Suprapubic skin (tissue), 4 donors: ENCODE results near the gene ADCY4. TPM values are rescaled to one million over a fixed set of nuclear protein-coding genes. Genes with fewer than 3 reads are reported as not detected.
A peak's percentile ranks its signal among the peaks of the same experiment; 100 is the strongest.

Source experiments
- DNase-seq, 2 donors: peaks; one replicate each; pipeline ENCODE4 v3.0.0-alpha.2; 2019; ENCODE audit warnings: low spot score in 2 of 2
- H3K27ac ChIP-seq: fragments of 200-600 bp; sonication (generic); one replicate; pipeline ENCODE4 v1.5.1; 2019
- H3K27me3 ChIP-seq: fragments of 200-600 bp; sonication (generic); one replicate; pipeline ENCODE4 v1.5.1; 2019
- H3K36me3 ChIP-seq: fragments of 200-600 bp; sonication (generic); one replicate; pipeline ENCODE4 v1.5.1; 2019
- H3K4me1 ChIP-seq: fragments of 200-600 bp; sonication (generic); one replicate; pipeline ENCODE4 v1.5.1; 2019
- H3K4me3 ChIP-seq: fragments of 200-600 bp; sonication (generic); one replicate; pipeline ENCODE4 v1.5.1; 2019; ENCODE audit warnings: mild to moderate bottlenecking
- H3K9me3 ChIP-seq: fragments of 200-600 bp; sonication (generic); one replicate; pipeline ENCODE4 v1.5.1; 2019
- EP300 ChIP-seq: sonication (generic); formaldehyde crosslinking; IDR thresholded peaks from one replicate; pipeline ENCODE4 v1.6.1; 2017; ENCODE audit warnings: antibody characterized with exemption
- POLR2A ChIP-seq, 2 donors: fragments of 450-650 bp; IDR thresholded peaks; one replicate each; pipeline ENCODE4 v1.6.1; 2017; ENCODE audit warnings: antibody characterized with exemption in 2 of 2, mild to moderate bottlenecking in 2 of 2, moderate library complexity in 2 of 2
- POLR2AphosphoS5 ChIP-seq, 3 donors: sonication (generic); formaldehyde crosslinking; IDR thresholded peaks; one replicate each; pipeline ENCODE4 v1.6.1; 2017; ENCODE audit warnings: antibody characterized with exemption in 3 of 3
- WGBS: methylation state at CpG from one replicate; pipeline ENCODE4 v1.1.5; 2018; 5-methylcytosine and 5-hydroxymethylcytosine counted together
- total RNA-seq, 4 donors: library from RNA; depleted of rRNA; stranded (reverse); fragments of >200 nt; gene quantifications; one replicate each; pipeline ENCODE4 v1.1.0, GENCODE V29; 2016
- TF ChIP-seq, protein P1 (sequence below), 2 donors: fragments of 200-600 bp in 1 of 2; fragments of 450-650 bp in 1 of 2; sonication (generic) in 1 of 2; IDR thresholded peaks; one replicate each; pipeline ENCODE4 v1.5.1; 2016 to 2019; ENCODE audit warnings: antibody characterized with exemption in 2 of 2, mild to moderate bottlenecking in 1 of 2, moderate library complexity in 1 of 2

The ADCY4 gene
- total RNA-seq, 4 donors from 2014 or later, result 3.9 to 33.2 (median 13.9) TPM

GRCh38 chr14:24279301-24280186 is 55.3 kb downstream of the ADCY4 start:
- Histone ChIP-seq H3K4me1 (peaks cover 51% of the 10 kb centered on the region), H3K27ac (no peak overlapping the region), H3K36me3 (no peaks in the 10 kb centered on the region), H3K27me3 (no peaks in the 10 kb centered on the region), H3K9me3 (no peaks in the 10 kb centered on the region), H3K4me3 (no peak overlapping the region)
- WGBS, result 64% methylated on average over 11 of the region's 11 CpGs
- TF ChIP-seq EP300, result no peak
- TF ChIP-seq, protein P1, sequence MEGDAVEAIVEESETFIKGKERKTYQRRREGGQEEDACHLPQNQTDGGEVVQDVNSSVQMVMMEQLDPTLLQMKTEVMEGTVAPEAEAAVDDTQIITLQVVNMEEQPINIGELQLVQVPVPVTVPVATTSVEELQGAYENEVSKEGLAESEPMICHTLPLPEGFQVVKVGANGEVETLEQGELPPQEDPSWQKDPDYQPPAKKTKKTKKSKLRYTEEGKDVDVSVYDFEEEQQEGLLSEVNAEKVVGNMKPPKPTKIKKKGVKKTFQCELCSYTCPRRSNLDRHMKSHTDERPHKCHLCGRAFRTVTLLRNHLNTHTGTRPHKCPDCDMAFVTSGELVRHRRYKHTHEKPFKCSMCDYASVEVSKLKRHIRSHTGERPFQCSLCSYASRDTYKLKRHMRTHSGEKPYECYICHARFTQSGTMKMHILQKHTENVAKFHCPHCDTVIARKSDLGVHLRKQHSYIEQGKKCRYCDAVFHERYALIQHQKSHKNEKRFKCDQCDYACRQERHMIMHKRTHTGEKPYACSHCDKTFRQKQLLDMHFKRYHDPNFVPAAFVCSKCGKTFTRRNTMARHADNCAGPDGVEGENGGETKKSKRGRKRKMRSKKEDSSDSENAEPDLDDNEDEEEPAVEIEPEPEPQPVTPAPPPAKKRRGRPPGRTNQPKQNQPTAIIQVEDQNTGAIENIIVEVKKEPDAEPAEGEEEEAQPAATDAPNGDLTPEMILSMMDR (IDR thresholded peaks at IDR 0.05), result peak in 1 of 2 donors; percentile 30
- no peak for DNase-seq

GRCh38 chr14:24278424-24278823 is 56.4 kb downstream of the ADCY4 start:
- Histone ChIP-seq H3K27me3 (no peaks in the 10 kb centered on the region), H3K9me3 (no peaks in the 10 kb centered on the region), H3K4me3 (no peak overlapping the region), H3K36me3 (no peaks in the 10 kb centered on the region), H3K4me1 (peaks cover 57% of the 10 kb centered on the region), H3K27ac (no peak overlapping the region)
- WGBS, result 92% methylated on average over 5 of the region's 5 CpGs
- no peak for TF ChIP-seq POLR2A (IDR thresholded peaks at IDR 0.05)
- TF ChIP-seq, protein P1 (IDR thresholded peaks at IDR 0.05), result no peak
- DNase-seq, result no peak

GRCh38 chr14:24277606-24278321 is 57.1 kb downstream of the ADCY4 start:
- no peak for DNase-seq

DNA sequence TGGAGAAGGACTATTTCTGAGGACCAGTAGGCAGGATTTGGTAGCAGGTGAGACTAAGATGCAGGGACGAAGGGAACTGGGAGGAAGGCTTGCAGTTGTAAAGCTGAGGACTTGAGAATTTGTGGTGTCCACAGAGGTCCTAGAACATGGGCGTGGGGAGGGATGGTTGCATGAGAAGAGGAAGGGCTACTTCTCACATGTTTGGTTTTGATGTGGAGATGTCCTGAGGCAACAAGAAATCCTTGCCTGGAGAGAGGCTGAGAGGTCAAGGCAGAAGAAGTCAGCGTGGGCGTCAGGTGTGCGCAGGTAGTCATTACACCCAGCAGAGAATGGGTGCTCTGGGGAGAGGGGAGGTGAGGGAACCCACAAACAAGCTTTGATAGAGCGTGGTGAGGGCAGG is 57.8 kb downstream of the ADCY4 start:
- Histone ChIP-seq H3K9me3 (no peaks in the 10 kb centered on the region), H3K27ac (no peak overlapping the region), H3K4me1 (peaks cover 70% of the 10 kb centered on the region), H3K27me3 (no peaks in the 10 kb centered on the region), H3K4me3 (no peak overlapping the region), H3K36me3 (no peaks in the 10 kb centered on the region)
- WGBS, result 85% methylated on average over 6 of the region's 6 CpGs
- no peak for DNase-seq
- TF ChIP-seq POLR2A (IDR thresholded peaks at IDR 0.05) (no peak), POLR2AphosphoS5 (IDR thresholded peaks at IDR 0.05) (no peak), EP300 (no peak)
- TF ChIP-seq, protein P1 (IDR thresholded peaks at IDR 0.05), result no peak

More at GRCh38 chr14:24277606-24278321, 57.1 kb downstream of the ADCY4 start:
- TF ChIP-seq EP300 (no peak), POLR2AphosphoS5 (IDR thresholded peaks at IDR 0.05) (no peak), POLR2A (IDR thresholded peaks at IDR 0.05) (no peak)
- TF ChIP-seq, protein P1 (IDR thresholded peaks at IDR 0.05), result no peak
- Histone ChIP-seq H3K27me3 (no peaks in the 10 kb centered on the region), H3K4me1 (peaks cover 63% of the 10 kb centered on the region), H3K4me3 (no peak overlapping the region), H3K27ac (peak overlapping the region; percentile 31), H3K36me3 (no peaks in the 10 kb centered on the region), H3K9me3 (no peaks in the 10 kb centered on the region)
- WGBS, result 67% methylated on average over 11 of the region's 11 CpGs

- Histone ChIP-seq H3K27ac (peak overlapping the region; percentile 68), H3K4me1 (peaks cover 60% of the 10 kb centered on the region), H3K9me3 (no peaks in the 10 kb centered on the region), H3K4me3 (no peak overlapping the region), H3K36me3 (peaks cover 6% of the 10 kb centered on the region), H3K27me3 (no peaks in the 10 kb centered on the region)
- DNase-seq, result no peak
- TF ChIP-seq POLR2A (IDR thresholded peaks at IDR 0.05) (no peak), EP300 (no peak), POLR2AphosphoS5 (IDR thresholded peaks at IDR 0.05) (peak in 1 of 3 donors; percentile 56)
- TF ChIP-seq, protein P1 (IDR thresholded peaks at IDR 0.05), result no peak
- 49% methylated on average over 3 of the region's 3 CpGs for WGBS
Observed at GRCh38 chr14:24274101-24274543, 60.7 kb downstream of the ADCY4 start.
